Measurements from ENCODE around the gene SND1.

- TF ChIP-seq CTCF (conservative IDR thresholded peaks at IDR 0.05 in 1 of 2, IDR thresholded peaks at IDR 0.05 in 1 of 2; ENCODE audit: extremely low read depth in 1 of 2, insufficient read depth in 1 of 2, low read depth in 1 of 2, low read length in 2 of 2) = no peak
- no peak for TF ChIP-seq EZH2 (IDR thresholded peaks at IDR 0.05; ENCODE audit: borderline replicate concordance, low read length)
These were observed 439.1 kb downstream of the SND1 start for GRCh38 chr7:128091106-128091505.

Measured in mammary epithelial cell (primary cell).